ENCODE results near the gene PTPN2.
A peak's percentile ranks its signal among the peaks of the same experiment; 100 is the strongest.
"Not testable (repeated sequence)": the region's sequence is repeated elsewhere in the genome, so short reads cannot be mapped to it uniquely, and the experiment has no call there.

Gene PTPN2

DNA sequence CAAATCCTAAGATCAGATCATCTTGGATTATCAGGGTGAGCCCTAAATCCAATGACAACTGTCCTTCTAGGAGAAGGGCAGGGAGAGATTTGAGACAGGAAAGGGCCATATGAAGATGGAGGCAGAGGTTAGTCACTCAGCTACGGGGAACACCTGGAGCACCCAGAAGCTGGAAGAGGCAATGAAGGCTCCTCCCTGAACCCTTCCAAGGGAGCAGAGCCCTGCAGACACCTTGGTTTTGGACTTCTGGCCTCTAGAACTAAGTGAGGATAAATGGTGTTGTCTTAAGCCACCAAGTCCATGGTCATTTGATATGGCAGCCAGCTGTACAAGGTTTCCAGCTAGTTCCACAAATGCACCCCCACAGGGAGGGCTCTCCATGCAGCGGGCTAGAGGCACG lies 6.9 kb upstream of the PTPN2 start:
- DNase-seq, result peak; percentile 70

GRCh38 chr18:12886498-12887126 lies 2.6 kb upstream of the PTPN2 start:
- DNase-seq, result peak; percentile 72

DNA sequence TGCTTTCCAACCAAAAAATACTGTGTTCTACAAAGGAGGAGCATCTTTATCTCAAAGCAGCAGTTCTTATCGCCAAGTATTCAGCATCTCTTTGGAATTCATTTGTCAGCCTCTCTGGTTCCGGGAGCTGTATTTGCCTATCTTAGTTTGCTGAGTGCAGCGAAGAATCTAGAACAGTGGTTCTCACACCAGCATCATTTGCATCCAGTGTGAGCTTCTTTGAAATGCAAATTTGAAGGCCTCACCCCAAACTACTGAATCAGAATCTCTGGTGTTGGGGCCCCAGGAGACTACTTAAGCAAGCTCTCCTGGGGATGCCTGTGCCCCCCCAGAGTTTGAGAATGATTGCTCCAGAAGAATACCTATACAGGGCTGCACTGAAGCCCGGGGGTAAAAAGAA lies 1.5 kb upstream of the PTPN2 start:
- DNase-seq, result no peak

DNA sequence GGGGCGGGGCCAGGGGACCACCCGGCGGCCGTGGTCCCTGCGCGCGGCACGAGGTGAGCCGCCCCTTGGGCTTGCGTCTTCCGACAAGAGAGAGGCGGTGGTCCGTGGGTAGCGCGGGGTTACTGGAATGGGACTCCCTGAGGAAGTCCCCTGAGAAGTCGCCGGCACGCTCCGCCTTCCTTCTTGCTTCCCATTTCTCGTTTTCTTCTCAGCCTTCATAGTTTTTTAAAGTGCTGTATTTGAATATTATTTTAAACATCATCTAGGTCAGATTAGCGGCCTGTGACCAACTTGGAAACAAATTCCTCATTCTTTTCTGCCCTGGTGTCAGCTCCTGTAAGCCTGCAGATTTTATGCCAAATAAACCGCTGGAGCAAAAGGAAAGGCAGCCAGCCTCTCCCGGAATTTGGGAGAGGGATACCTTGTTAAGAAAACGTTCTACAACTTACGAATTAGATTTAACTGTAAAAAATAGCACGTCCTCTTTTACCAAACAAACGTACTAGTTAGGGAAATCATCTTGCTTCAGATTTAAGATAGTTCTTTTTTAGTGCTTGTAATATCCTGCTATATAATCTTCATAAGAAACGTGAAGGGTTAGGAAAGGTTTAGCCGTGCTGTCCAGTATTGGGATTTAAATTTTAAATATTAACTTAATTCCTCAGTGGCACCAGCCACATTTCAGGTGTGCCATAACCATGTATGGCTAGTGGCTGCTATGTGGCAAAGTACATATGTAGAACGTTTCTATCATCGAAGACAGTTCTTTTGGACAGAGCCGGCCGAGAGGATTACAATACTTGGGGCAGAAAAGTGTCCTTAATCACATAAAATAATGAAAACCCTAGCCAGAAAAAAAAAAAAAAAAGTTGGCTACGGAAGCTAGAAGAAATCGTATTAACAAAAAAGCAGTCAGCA lies 628 bp upstream of the PTPN2 start:
- DNase-seq, result no peak

GRCh38 chr18:12883372-12883683 lies 709 bp downstream of the PTPN2 start:
- DNase-seq, result no peak

- DNase-seq, result peak; percentile 37
Measured at GRCh38 chr18:12882453-12883371, 1.3 kb downstream of the PTPN2 start.

GRCh38 chr18:12880541-12880910 lies 3.5 kb downstream of the PTPN2 start:
- DNase-seq, result no peak

DNA sequence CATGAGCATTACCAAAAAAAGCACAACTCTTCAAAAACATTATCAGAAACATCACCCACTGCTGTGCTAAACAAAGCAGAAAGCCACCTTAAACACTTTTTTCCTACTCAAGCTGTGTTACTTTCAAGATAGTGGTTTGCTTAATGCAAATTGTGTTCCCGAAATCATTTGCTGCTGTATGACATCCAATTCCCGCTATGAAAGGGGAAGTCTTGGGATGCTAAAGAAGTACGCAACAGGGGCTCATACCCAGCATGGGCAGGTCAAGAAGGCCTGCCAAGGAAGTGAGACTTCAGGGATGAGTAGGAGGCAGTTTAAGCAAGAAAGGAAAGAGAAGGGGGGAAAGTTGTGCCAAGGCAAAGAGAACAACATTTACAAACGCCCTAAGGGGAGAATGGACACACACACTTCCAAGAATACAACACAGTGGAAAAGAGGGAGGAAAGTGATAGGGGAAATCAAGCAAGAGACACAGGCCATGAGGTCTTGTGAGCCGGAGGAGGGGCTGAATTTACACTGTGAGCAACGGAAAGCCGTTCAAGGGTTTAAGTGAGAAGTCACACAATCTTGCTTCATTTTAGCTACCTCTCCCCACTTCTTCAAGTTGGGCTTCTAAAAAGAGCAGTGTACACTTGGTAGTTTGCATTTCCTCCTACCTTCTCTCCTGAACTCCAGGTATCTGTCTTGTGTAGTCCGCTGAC lies 4.0 kb downstream of the PTPN2 start:
- DNase-seq, result no peak

DNA sequence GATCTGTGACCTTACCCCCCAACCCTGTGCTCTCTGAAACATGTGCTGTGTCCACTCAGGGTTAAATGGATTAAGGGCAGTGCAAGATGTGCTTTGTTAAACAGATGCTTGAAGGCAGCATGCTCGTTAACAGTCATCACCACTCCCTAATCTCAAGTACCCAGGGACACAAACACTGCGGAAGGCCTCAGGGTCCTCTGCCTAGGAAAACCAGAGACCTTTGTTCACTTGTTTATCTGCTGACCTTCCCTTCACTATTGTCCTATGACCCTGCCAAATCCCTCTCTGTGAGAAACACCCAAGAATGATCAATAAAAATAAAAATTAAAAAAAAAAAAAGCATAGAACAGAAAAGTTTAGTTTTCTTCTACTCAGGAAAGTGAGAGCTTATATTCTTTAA lies 9.0 kb downstream of the PTPN2 start:
- DNase-seq, result not testable (repeated sequence)

GRCh38 chr18:12873961-12874567 lies 10.0 kb downstream of the PTPN2 start:
- not testable (repeated sequence) for DNase-seq

GRCh38 chr18:12872408-12872807 lies 11.6 kb downstream of the PTPN2 start:
- no peak for DNase-seq

- DNase-seq, result no peak
Measured at GRCh38 chr18:12868576-12868975, 15.5 kb downstream of the PTPN2 start.

DNA sequence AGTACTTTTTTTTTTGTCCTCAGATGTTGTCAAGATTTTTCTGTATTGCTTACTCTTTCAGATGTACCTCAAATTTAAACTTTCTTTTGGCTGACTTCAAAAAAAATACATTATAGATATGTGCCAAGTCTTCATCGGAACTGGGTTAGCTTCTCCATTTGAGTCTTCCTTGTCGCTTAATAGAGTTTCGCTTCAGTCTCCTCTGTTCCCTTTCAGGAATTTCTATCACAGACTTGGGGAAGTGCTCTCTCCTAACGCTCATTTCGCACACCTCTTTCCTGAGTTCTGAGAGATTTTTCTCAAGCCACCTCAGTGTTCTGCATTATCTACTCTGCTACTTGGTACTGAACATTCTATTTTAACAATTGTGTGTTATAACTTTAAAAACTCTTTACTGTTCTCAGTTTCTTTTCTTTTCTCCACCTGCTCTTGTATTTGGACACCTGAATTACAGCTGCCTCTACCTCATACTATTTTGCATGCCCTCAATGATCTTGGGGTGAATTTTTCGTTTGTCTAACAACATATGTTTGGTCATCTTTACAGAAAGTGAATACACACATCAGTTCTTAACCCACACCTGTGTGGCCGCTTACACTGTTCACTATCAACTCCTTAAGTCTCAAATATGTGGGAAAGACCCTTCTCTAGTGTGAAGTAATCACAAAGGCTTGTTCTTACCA lies 16.5 kb downstream of the PTPN2 start:
- DNase-seq, result no peak

DNA sequence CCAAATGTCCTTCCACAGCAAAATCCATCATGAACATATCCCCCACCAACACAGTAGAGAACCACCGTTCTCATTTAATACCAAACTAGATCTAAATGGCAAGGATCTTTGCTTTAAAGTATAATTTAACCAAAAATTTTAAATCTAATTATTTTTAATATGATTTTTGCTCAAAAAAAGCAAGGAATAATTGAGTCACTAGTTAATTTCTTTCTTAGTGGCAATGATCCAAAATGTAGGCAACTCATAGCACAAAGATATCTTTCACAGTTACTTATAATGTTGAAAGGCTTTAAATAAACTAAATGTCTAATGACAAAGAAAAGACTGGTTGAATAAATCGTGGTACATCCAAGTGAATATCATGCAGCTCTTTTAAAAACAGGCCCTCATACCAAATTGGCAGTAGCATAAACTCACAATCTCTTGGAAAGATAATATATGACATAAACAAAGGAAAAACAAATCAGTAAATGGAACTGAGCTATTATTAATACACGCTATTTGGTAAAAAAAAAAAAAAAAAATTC lies 20.3 kb downstream of the PTPN2 start:
- no peak for DNase-seq

GRCh38 chr18:12862874-12863482 lies 21.1 kb downstream of the PTPN2 start:
- DNase-seq, result no peak

- DNase-seq, result no peak
Measured at GRCh38 chr18:12862467-12862866, 21.6 kb downstream of the PTPN2 start.

DNA sequence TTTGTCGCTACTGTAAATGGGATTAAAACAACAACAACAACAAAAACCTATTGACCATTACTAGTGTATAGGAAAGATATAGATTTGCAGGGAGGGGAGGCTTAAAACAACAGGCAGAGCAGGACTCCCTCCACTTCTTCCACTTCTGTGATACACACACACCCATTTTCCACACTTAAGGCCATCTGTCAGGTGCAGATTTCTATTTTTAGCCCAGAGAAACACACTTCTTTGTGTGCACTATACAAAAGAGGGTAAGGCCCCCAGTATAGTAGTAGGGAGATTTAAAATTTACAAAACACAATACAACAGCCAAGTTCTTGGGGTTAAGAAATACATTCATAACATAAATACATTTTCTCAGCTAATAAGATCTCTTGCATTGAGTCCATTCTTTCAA lies 22.4 kb downstream of the PTPN2 start:
- DNase-seq, result peak; percentile 20

DNA sequence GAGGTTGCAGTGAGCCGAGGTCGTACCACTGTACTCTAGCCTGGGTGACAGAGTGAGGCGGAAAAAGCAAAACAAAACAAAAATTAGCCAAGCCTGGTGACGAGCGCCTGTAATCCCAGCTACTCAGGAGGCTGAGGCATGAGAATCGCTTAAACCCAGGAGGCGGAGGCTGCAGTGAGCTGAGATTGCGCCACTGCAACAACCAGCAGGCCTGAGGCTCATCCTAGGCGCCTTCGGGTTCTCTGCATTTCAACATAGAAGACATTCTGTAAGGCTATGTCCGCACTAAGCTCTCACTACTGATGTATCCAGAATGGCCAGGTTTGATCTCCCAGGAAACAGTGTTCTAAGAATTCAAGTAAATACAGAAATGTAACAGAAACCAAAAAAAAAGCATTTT lies 23.5 kb downstream of the PTPN2 start:
- DNase-seq, result no peak

GRCh38 chr18:12858991-12859390 lies 25.0 kb downstream of the PTPN2 start:
- no peak for DNase-seq

DNA sequence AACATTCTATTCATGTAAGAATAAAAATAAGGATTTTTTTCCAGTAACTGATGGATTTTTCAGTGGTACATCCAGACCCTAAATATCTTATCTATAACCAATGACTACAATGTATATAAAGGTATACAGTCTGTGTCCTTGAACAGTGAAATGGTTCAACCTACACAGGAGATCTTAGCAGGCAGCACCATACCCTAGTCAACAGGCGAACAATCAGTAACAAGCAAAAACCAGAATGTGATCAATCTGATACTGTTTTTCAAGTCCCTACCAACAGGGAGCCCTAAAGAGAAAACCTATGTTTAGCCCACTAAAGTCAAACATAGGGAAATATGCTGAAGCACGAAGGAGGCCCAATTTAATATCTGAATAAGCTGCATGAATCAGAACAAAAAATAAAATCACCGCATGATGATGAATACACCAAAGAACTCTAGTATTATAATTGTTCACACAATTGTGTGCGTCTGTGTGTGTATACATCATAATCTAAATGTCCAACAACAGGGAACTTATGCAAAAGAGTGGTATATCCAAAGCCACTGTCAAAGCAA lies 26.0 kb downstream of the PTPN2 start:
- DNase-seq, result no peak
